Esophagus muscularis mucosa (tissue), 3 donors: ENCODE measurements around the gene ABHD5.

Source experiments
- CTCF ChIP-seq, 3 experiments: fragments of 200-600 bp in 2 of 3; fragments of 450-650 bp in 1 of 3; sonication (generic) in 2 of 3; IDR thresholded peaks; one replicate each; pipeline ENCODE4 v1.5.1; 2017 to 2019; ENCODE audit warnings: antibody characterized with exemption in 3 of 3, mild to moderate bottlenecking in 2 of 3, moderate library complexity in 1 of 3
- POLR2A ChIP-seq: fragments of 450-650 bp; IDR thresholded peaks from one replicate; pipeline ENCODE4 v1.6.1; 2017; ENCODE audit warnings: antibody characterized with exemption, moderate library complexity, mild to moderate bottlenecking, low read depth

- TF ChIP-seq CTCF (IDR thresholded peaks at IDR 0.05) (no peak), POLR2A (no peak)
Observed at GRCh38 chr3:43729707-43730414, 39.1 kb downstream of the ABHD5 start.
